NT2/D1 (cell line): Measurements from ENCODE around the gene IGF2R.

Source experiments
- SUZ12 ChIP-seq: IDR thresholded peaks from 2 replicates; pipeline ENCODE4 v1.6.1; 2011; ENCODE audit not compliant: insufficient read length, insufficient read depth; ENCODE audit errors: extremely low read depth
- YY1 ChIP-seq: IDR thresholded peaks from 2 replicates; pipeline ENCODE4 v1.6.1; 2011; ENCODE audit not compliant: insufficient read length, insufficient read depth
- ZNF274 ChIP-seq: IDR thresholded peaks from 2 replicates; pipeline ENCODE4 v1.6.1; 2011; ENCODE audit warnings: mild to moderate bottlenecking, low read depth, low read length

DNA sequence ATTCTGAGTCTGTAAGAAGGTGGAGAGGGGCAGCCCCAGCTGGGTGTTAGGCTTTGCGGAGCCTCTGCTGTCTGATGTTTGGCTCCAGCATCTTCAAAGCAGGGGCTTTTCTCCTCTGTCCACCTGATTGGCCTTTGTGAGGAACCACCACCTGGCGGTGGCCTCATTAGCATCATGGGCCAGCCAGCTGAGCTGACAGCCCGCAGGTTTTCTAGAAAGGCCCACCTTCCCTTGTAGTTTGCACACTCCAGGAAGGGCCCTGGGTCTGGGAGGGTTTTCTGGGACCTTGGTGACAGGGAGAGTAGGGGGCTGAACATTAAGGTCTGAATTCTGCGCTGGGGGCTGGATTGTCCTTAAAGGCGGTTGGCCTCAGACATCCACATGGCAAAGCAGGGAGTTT lies 11.6 kb downstream of the IGF2R start:
- TF ChIP-seq ZNF274 = no peak
- no peak for TF ChIP-seq SUZ12
- no peak for TF ChIP-seq YY1
